ENCODE measurements around the gene KLK5. TPM values are rescaled to one million over a fixed set of nuclear protein-coding genes. Genes with fewer than 3 reads are reported as not detected.

KLK5 gene
- total RNA-seq, 1 experiment from 2014 or later = not detected

GRCh38 chr19:50939596-50939995 is 13.2 kb downstream of the KLK5 start:
- H4K5ac ChIP-seq (ENCODE audit: insufficient read length, low read depth, low read length) = no peak overlapping the region
- no peak overlapping the region for H2AK5ac ChIP-seq (ENCODE audit: insufficient read length, low read length)
- H2BK12ac ChIP-seq (ENCODE audit: insufficient read length, low read depth, low read length) = no peak overlapping the region
- H3K27me3 ChIP-seq (ENCODE audit: insufficient read depth, low read length) = no peaks in the 10 kb centered on the region
- H3K27ac ChIP-seq (ENCODE audit: insufficient read length, low read depth, low read length) = no peak overlapping the region
- no peaks in the 10 kb centered on the region for H3K9me3 ChIP-seq (ENCODE audit: control insufficient read depth, low read depth, low read length)
- H2BK5ac ChIP-seq (ENCODE audit: insufficient read length, low read length) = no peak overlapping the region
- H3K9ac ChIP-seq (ENCODE audit: extremely low read depth, insufficient read length, low read length) = no peak overlapping the region
- Mint-ChIP-seq H3K27ac (no peak overlapping the region), H3K27me3 (ENCODE audit: low read depth) (peaks cover 33% of the 10 kb centered on the region), H3K4me3 (no peak overlapping the region), H3K36me3 (ENCODE audit: insufficient read depth in 1 of 3, low read depth in 3 of 3) (no peaks in the 10 kb centered on the region), H3K9me3 (peaks cover 0 to 5% of the 10 kb centered on the region in 2 experiments; a peak in 2 of 5 replicates), H3K4me1 (no peaks in the 10 kb centered on the region)
- H3K23ac ChIP-seq (ENCODE audit: insufficient read length, low read depth, low read length) = no peak overlapping the region
- no peak for DNase-seq
- H3K4ac ChIP-seq (ENCODE audit: low read depth, low read length) = no peak overlapping the region
- no peak overlapping the region for H3K56ac ChIP-seq (ENCODE audit: insufficient read length, low read depth, low read length)
- H2AFZ ChIP-seq (ENCODE audit: low read length) = no peak overlapping the region
- no peak overlapping the region for H4K8ac ChIP-seq (replicated peaks; ENCODE audit: insufficient read length, low read depth, low read length)
- no peak overlapping the region for H3T11ph ChIP-seq (ENCODE audit: low read length)
- H3K4me1 ChIP-seq (ENCODE audit: insufficient read depth, low read length) = no peaks in the 10 kb centered on the region
- no peak overlapping the region for H2BK20ac ChIP-seq (ENCODE audit: low read depth, low read length, poor library complexity, severe bottlenecking)
- no peak overlapping the region for H3K4me2 ChIP-seq (ENCODE audit: insufficient read depth, insufficient read length, low read length)
- no peaks in the 10 kb centered on the region for H3K79me2 ChIP-seq (ENCODE audit: insufficient read depth, low read length)
- H2BK15ac ChIP-seq (ENCODE audit: low read depth, low read length) = no peak overlapping the region
- no peaks in the 10 kb centered on the region for H3K23me2 ChIP-seq (ENCODE audit: insufficient read length, low read depth, low read length, poor library complexity, severe bottlenecking)
- TF ChIP-seq CTCF (conservative IDR thresholded peaks at IDR 0.05) = no peak
- H3K79me1 ChIP-seq (ENCODE audit: insufficient read depth, low read depth, low read length, poor library complexity, severe bottlenecking) = no peaks in the 10 kb centered on the region
- no peak overlapping the region for H2BK120ac ChIP-seq (ENCODE audit: low read depth, low read length, poor library complexity, severe bottlenecking)
- no peak overlapping the region for H4K91ac ChIP-seq (ENCODE audit: insufficient read length, low read depth, low read length)
- no peaks in the 10 kb centered on the region for H4K20me1 ChIP-seq (ENCODE audit: control insufficient read depth, insufficient read depth, insufficient read length)
- no peak overlapping the region for H3K18ac ChIP-seq (ENCODE audit: insufficient read length, low read depth, low read length)
- H3K14ac ChIP-seq (ENCODE audit: insufficient read depth, low read length) = no peak overlapping the region
- whole genome bisulfite sequencing (ENCODE audit: extremely low coverage, insufficient read length, low lambda C conversion rate) = no CpG with 5 or more reads among the region's 2 CpGs

Measured in H9 (cell line).